ENCODE data around the gene ACAA1.
"Not testable (repeated sequence)": the region's sequence is repeated elsewhere in the genome, so short reads cannot be mapped to it uniquely, and the experiment has no call there.

The ACAA1 gene

DNA sequence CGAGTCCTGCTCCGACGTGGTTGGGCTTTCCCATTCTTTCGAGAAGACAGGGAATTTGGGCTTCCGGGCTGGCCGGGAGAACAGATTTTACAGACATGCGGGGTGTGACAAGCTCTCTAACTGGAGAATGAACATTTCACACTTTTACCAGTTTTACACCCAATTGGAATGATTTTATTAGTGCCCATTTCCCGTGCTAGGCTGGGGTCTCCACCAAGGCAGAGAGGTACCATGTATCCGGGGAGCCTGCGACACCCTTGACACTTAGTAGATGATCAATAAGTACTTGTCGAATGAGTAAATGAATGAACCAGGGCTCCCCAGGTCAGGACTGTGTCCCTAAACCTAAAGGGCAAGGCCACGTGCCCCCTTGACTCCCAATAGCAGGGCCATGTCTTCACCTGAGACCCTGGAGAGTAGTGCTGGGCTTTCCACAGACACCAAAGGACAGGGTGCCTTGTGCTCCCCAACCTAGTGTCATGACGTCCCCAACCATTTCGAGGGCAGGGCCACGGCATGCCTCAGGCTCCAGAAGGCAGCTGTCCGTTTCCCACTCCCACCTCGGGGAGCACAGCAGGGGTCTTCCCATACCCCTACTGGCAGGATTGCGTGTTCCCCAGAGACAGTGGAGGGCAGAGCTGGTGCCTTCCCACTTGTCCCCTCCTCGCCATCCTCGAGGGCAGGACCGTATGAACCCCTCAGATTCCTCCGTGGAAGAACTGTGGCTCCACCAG is 855 bp upstream of the ACAA1 start:
- Histone ChIP-seq H3K4me1 (ENCODE audit: control insufficient read depth in 5 of 5, insufficient read depth in 5 of 5, low read length in 5 of 5) (peaks cover 16 to 72% (median 58%) of the 10 kb centered on the region in 5 donors), H3K9me3 (ENCODE audit: control insufficient read depth in 5 of 5, low read length in 5 of 5) (no peaks in the 10 kb centered on the region), H3K27ac (ENCODE audit: low read depth, low read length) (peak overlapping the region; percentile 98), H3K9ac (ENCODE audit: low read length in 5 of 5) (peak overlapping the region; percentile 86 to 95 (median 92)), H3K36me3 (ENCODE audit: control insufficient read depth in 5 of 5, insufficient read depth in 5 of 5, low read length in 5 of 5) (peaks cover 0 to 45% (median 35%) of the 10 kb centered on the region in 5 donors), H3K27me3 (ENCODE audit: control insufficient read depth in 5 of 5, insufficient read depth in 4 of 5, low read length in 5 of 5) (peaks cover 0 to 3% (median 0%) of the 10 kb centered on the region in 5 donors), H3K4me3 (ENCODE audit: low read depth in 1 of 5, low read length in 5 of 5) (peak overlapping the region; percentile 80 to 94 (median 91))

DNA sequence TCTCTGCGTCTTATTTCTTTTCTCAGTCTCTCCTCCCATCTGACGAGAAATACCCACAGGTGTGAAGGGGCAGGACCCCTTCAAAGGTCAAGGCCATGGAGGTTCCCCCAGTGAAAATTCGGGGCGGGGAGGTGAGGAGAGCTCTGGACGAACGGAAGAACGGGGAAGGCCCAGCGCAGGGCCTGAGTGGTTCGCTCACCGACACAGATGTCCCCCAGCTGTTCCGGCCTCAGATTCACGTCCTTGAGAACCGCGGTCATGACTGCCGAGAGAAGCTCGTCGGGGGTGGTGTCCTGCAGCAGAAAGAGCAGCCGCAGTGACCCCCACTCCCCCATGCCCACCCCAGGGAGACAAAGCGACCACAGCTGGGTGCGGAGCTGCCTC is 542 bp downstream of the ACAA1 start:
- H3K27me3 ChIP-seq (ENCODE audit: control insufficient read depth in 5 of 5, insufficient read depth in 4 of 5, low read length in 5 of 5), result peaks cover 0 to 3% (median 0%) of the 10 kb centered on the region in 5 donors
- H3K27ac ChIP-seq (ENCODE audit: low read depth, low read length), result peak overlapping the region; percentile 98
- H3K9me3 ChIP-seq (ENCODE audit: control insufficient read depth in 5 of 5, low read length in 5 of 5), result no peaks in the 10 kb centered on the region
- H3K36me3 ChIP-seq (ENCODE audit: control insufficient read depth in 5 of 5, insufficient read depth in 5 of 5, low read length in 5 of 5), result peaks cover 0 to 47% (median 39%) of the 10 kb centered on the region in 5 donors
- H3K4me3 ChIP-seq (ENCODE audit: low read depth in 1 of 5, low read length in 5 of 5), result peak overlapping the region; percentile 84 to 94 (median 91)
- peaks cover 16 to 79% (median 63%) of the 10 kb centered on the region in 5 donors for H3K4me1 ChIP-seq (ENCODE audit: control insufficient read depth in 5 of 5, insufficient read depth in 5 of 5, low read length in 5 of 5)
- peak overlapping the region; percentile 68 to 93 (median 89) for H3K9ac ChIP-seq (ENCODE audit: low read length in 5 of 5)

DNA sequence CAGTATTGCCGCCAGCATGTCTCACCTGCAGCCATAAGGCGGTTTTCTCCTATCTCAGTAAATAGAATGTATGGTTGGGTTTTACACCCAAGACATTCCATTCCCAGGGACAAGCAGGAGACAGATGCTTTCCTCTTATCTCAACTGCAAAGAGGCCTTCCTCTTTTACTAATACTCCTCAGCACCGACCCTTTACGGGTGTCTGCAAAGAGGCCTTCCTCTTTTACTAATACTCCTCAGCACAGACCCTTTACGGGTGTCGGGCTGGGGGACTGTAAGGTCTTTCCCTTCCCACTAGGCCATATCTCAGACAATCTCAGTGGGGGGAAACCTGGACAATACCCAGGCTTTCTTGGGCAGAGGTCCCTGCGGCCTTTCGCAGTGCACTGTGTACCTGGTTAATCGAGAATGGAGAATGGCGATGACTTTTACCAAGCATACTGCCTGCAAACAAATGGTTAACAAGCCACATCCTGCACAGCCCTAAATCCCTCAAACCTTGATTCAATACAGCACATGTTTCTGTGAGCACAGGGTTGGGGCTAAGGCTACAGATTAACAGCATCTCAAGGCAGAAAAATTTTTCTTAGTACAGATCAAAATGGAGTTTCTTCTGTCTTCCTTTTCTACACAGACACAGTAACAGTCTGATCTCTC is 1.2 kb downstream of the ACAA1 start:
- not testable (repeated sequence) for H3K9me3 ChIP-seq (ENCODE audit: control insufficient read depth in 5 of 5, low read length in 5 of 5); H3K27me3 ChIP-seq (ENCODE audit: control insufficient read depth in 5 of 5, insufficient read depth in 4 of 5, low read length in 5 of 5)
- Histone ChIP-seq H3K36me3 (ENCODE audit: control insufficient read depth in 5 of 5, insufficient read depth in 5 of 5, low read length in 5 of 5) (peaks cover 0 to 47% (median 39%) of the 10 kb centered on the region in 5 donors), H3K4me1 (ENCODE audit: control insufficient read depth in 5 of 5, insufficient read depth in 5 of 5, low read length in 5 of 5) (peaks cover 16 to 82% (median 66%) of the 10 kb centered on the region in 5 donors), H3K9ac (ENCODE audit: low read length in 5 of 5) (peak overlapping the region; percentile 68 to 93 (median 89)), H3K4me3 (ENCODE audit: low read depth in 1 of 5, low read length in 5 of 5) (peak overlapping the region; percentile 84 to 94 (median 91)), H3K27ac (ENCODE audit: low read depth, low read length) (peak overlapping the region; percentile 98)

DNA sequence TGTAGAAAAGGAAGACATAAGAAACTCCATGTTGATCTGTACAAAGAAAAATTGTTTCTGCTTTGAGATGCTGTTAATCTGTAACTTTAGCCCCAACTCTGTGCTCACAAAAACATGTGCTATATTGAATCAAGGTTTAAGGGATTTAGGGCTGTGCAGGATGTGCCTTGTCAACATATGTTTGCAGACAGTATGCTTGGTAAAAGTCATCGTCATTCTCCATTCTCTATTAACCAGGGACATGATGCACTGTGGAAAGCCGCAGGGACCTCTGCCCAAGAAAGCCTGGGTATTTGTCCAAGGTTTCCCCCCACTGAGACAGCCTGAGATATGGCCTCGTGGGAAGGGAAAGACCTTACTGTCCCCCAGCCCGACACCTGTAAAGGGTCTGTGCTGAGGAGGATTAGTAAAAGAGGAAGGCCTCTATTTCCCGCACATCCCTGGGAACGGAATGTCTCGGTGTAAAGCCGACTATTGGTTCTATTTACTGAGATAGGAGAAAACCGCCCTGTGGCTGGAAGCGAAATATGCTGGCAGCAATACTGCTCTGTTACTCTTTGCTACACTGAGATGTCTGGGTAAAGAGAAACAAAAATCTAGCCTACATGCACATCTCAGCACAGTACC is 2.3 kb downstream of the ACAA1 start:
- H3K9me3 ChIP-seq (ENCODE audit: control insufficient read depth in 5 of 5, low read length in 5 of 5); H3K27me3 ChIP-seq (ENCODE audit: control insufficient read depth in 5 of 5, insufficient read depth in 4 of 5, low read length in 5 of 5); H3K4me3 ChIP-seq (ENCODE audit: low read depth in 1 of 5, low read length in 5 of 5); H3K9ac ChIP-seq (ENCODE audit: low read length in 5 of 5): not testable (repeated sequence)
- Histone ChIP-seq H3K4me1 (ENCODE audit: control insufficient read depth in 5 of 5, insufficient read depth in 5 of 5, low read length in 5 of 5) (peaks cover 12 to 82% (median 71%) of the 10 kb centered on the region in 5 donors), H3K36me3 (ENCODE audit: control insufficient read depth in 5 of 5, insufficient read depth in 5 of 5, low read length in 5 of 5) (peaks cover 0 to 52% (median 43%) of the 10 kb centered on the region in 5 donors), H3K27ac (ENCODE audit: low read depth, low read length) (peak overlapping the region; percentile 81)

DNA sequence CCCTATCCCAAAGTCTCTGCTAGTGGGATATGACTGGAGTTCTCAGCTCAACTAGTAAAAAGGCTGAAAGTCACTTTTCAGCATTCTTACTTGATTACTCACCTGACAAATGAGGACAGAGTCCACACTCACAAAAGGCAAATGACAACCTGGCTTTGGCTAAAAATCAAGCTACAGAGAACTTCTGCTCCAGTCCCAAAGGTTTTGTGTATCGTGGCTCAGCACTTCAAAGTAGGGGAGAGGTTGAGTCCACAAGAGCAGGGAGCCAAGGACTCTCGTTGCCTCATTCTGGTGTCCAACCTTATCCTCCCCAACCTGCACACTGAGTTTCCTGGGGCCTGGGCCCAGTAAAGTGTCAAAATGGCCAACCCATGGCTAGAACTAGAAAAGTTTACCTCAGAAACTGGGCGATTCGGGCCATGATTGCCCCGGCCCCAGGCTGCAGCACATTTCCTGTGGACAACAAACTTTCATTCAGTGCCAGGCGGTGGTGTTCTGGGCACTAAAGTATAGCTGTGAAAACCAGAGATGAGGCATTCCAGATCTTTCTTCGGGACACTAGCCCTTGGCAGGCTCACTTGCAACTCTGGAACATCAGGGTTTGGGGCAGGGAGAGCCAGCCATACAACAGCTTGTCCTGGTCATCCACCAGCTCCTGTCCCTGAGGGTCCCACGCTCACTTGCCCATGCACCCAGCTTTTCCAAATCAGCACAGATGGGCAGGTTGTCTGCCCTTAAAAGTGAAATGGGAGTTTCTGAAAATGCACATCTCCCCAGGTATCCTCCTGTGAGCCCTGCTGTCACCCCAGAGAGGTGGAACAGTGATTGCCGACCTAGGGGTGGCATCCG is 3.1 kb downstream of the ACAA1 start:
- Histone ChIP-seq H3K27me3 (ENCODE audit: control insufficient read depth in 5 of 5, insufficient read depth in 4 of 5, low read length in 5 of 5) (peaks cover 0 to 3% (median 0%) of the 10 kb centered on the region in 5 donors), H3K36me3 (ENCODE audit: control insufficient read depth in 5 of 5, insufficient read depth in 5 of 5, low read length in 5 of 5) (peaks cover 0 to 61% (median 50%) of the 10 kb centered on the region in 5 donors), H3K9me3 (ENCODE audit: control insufficient read depth in 5 of 5, low read length in 5 of 5) (no peaks in the 10 kb centered on the region), H3K9ac (ENCODE audit: low read length in 5 of 5) (peak overlapping the region in 1 of 5 donors; percentile 64), H3K4me3 (ENCODE audit: low read depth in 1 of 5, low read length in 5 of 5) (no peak overlapping the region), H3K4me1 (ENCODE audit: control insufficient read depth in 5 of 5, insufficient read depth in 5 of 5, low read length in 5 of 5) (peaks cover 8 to 80% (median 71%) of the 10 kb centered on the region in 5 donors), H3K27ac (ENCODE audit: low read depth, low read length) (peak overlapping the region; percentile 81)

DNA sequence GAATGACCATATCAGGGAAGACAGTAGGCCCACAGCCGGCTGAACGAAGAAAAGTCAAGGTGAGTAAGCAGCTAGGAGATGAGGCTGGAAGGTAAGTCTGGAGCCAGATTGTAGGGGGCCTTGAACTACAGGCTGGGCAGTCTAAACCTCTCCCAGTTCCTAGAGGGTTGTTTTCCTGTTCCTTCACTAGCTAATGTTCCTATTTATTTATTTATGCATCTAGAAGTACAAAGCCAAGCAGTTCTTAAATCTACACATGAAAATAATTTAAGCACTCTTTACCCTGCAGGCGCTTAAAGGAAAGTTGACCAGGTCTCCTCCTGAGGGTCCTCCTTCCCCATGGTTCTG is 3.7 kb downstream of the ACAA1 start:
- Histone ChIP-seq H3K4me3 (ENCODE audit: low read depth in 1 of 5, low read length in 5 of 5) (no peak overlapping the region), H3K27ac (ENCODE audit: low read depth, low read length) (peak overlapping the region; percentile 76), H3K9me3 (ENCODE audit: control insufficient read depth in 5 of 5, low read length in 5 of 5) (no peaks in the 10 kb centered on the region), H3K4me1 (ENCODE audit: control insufficient read depth in 5 of 5, insufficient read depth in 5 of 5, low read length in 5 of 5) (peaks cover 8 to 77% (median 68%) of the 10 kb centered on the region in 5 donors), H3K27me3 (ENCODE audit: control insufficient read depth in 5 of 5, insufficient read depth in 4 of 5, low read length in 5 of 5) (peaks cover 0 to 3% (median 0%) of the 10 kb centered on the region in 5 donors), H3K9ac (ENCODE audit: low read length in 5 of 5) (peak overlapping the region in 1 of 5 donors; percentile 64), H3K36me3 (ENCODE audit: control insufficient read depth in 5 of 5, insufficient read depth in 5 of 5, low read length in 5 of 5) (peaks cover 0 to 66% (median 54%) of the 10 kb centered on the region in 5 donors)

DNA sequence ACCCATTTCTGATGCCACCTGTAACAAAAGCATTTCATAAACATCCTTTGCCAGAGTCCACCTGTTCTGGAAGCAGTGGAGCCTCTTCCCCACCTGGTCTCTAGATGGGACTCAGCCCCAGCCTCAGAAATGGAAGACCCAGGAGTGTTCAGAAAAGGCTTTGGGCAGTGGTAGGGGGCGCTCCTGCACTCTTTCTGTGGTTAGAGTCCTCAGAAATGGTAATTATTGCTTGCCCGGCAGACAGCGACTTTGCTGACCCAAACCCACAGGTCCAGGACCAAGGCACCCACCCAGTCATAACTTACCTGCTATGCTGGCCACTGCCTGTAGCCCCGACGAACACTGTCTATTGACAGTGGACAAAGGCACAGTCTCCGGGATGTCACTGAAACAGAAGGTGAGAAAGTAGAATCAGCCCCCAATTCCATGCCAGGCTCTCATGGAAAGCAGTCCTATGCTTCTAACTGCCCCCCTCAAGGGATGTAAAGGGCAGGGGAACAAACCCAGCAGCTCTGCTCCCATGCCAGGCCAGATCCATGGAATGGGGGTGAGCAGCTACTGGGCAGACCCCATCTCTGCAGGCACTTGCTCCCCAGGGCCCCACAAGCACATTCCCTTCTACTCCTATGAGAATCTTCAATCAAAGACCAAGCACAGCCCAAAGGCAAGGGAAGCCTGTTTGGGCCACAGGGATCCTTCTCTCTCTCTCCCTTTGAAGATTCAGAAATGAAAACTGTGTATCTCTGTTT is 5.1 kb downstream of the ACAA1 start:
- H3K27ac ChIP-seq (ENCODE audit: low read depth, low read length), result peak overlapping the region; percentile 37
- peaks cover 0 to 80% (median 68%) of the 10 kb centered on the region in 5 donors for H3K36me3 ChIP-seq (ENCODE audit: control insufficient read depth in 5 of 5, insufficient read depth in 5 of 5, low read length in 5 of 5)
- H3K4me1 ChIP-seq (ENCODE audit: control insufficient read depth in 5 of 5, insufficient read depth in 5 of 5, low read length in 5 of 5), result peaks cover 2 to 70% (median 60%) of the 10 kb centered on the region in 5 donors
- no peaks in the 10 kb centered on the region for H3K9me3 ChIP-seq (ENCODE audit: control insufficient read depth in 5 of 5, low read length in 5 of 5)
- no peak overlapping the region for H3K4me3 ChIP-seq (ENCODE audit: low read depth in 1 of 5, low read length in 5 of 5)
- peak overlapping the region in 2 of 5 donors; percentile 2 to 27 for H3K9ac ChIP-seq (ENCODE audit: low read length in 5 of 5)
- H3K27me3 ChIP-seq (ENCODE audit: control insufficient read depth in 5 of 5, insufficient read depth in 4 of 5, low read length in 5 of 5), result no peaks in the 10 kb centered on the region

DNA sequence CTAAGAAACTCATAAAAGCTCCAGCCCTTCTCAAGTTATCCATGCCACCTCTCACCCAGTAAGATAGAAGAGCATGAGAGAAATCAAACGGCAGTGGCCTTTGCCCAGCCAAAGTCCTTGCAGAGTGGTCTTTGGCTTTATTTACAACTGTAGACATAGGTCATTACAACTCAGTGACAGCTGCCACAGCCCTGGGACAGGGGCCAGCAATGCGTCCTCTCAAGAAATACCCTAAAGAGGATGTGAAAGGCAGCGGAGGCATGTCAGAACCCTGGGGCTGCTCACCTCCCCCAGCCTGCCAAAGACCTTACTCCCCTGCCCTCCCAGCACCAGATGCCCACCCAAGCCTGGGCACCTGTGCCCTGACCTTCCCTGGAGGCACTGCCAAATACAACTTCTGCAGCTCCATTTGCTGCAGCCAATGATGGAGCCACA is 6.3 kb downstream of the ACAA1 start:
- Histone ChIP-seq H3K27ac (ENCODE audit: low read depth, low read length) (no peak overlapping the region), H3K36me3 (ENCODE audit: control insufficient read depth in 5 of 5, insufficient read depth in 5 of 5, low read length in 5 of 5) (peaks cover 0 to 91% (median 80%) of the 10 kb centered on the region in 5 donors), H3K27me3 (ENCODE audit: control insufficient read depth in 5 of 5, insufficient read depth in 4 of 5, low read length in 5 of 5) (no peaks in the 10 kb centered on the region), H3K4me3 (ENCODE audit: low read depth in 1 of 5, low read length in 5 of 5) (no peak overlapping the region), H3K9ac (ENCODE audit: low read length in 5 of 5) (no peak overlapping the region), H3K4me1 (ENCODE audit: control insufficient read depth in 5 of 5, insufficient read depth in 5 of 5, low read length in 5 of 5) (peaks cover 0 to 61% (median 49%) of the 10 kb centered on the region in 5 donors), H3K9me3 (ENCODE audit: control insufficient read depth in 5 of 5, low read length in 5 of 5) (no peaks in the 10 kb centered on the region)

DNA sequence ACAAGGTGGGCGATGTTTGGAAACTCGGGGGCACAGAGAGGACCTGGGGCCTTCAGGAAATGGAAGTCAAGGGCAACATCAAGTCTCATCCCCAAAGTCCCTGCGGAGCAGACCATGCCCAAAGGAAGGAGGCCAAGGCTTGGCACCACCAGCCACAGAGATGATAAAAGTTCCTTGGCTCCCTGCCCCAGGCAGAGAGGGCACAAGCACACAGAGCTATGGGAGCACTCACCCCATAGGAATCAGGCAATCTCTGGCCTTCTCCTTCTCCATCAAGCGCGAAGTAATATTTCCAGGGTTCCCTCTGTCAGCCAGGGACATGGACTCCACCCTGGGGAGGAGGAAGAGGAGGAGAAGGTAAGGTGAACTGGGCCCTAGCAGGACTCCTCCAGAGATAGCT is 7.9 kb downstream of the ACAA1 start:
- Histone ChIP-seq H3K9ac (ENCODE audit: low read length in 5 of 5) (peak overlapping the region in 2 of 5 donors; percentile 7 to 38), H3K4me3 (ENCODE audit: low read depth in 1 of 5, low read length in 5 of 5) (peak overlapping the region in 1 of 5 donors; percentile 10), H3K27me3 (ENCODE audit: control insufficient read depth in 5 of 5, insufficient read depth in 4 of 5, low read length in 5 of 5) (no peaks in the 10 kb centered on the region), H3K27ac (ENCODE audit: low read depth, low read length) (peak overlapping the region; percentile 49), H3K9me3 (ENCODE audit: control insufficient read depth in 5 of 5, low read length in 5 of 5) (no peaks in the 10 kb centered on the region), H3K36me3 (ENCODE audit: control insufficient read depth in 5 of 5, insufficient read depth in 5 of 5, low read length in 5 of 5) (peaks cover 7 to 99% (median 90%) of the 10 kb centered on the region in 5 donors), H3K4me1 (ENCODE audit: control insufficient read depth in 5 of 5, insufficient read depth in 5 of 5, low read length in 5 of 5) (peaks cover 0 to 46% (median 35%) of the 10 kb centered on the region in 5 donors)

Measured in subcutaneous abdominal adipose tissue (tissue), 5 donors.